Stimulated activated naive CD4-positive, alpha-beta T cell (primary cell): ENCODE data around the gene S100PBP.
A peak's percentile ranks its signal among the peaks of the same experiment; 100 is the strongest.

ENCODE experiments used
- DNase-seq, 6 experiments: peaks; one replicate each; lab custom pipeline; 2025; lab: John Stamatoyannopoulos, UW

Gene S100PBP

DNA sequence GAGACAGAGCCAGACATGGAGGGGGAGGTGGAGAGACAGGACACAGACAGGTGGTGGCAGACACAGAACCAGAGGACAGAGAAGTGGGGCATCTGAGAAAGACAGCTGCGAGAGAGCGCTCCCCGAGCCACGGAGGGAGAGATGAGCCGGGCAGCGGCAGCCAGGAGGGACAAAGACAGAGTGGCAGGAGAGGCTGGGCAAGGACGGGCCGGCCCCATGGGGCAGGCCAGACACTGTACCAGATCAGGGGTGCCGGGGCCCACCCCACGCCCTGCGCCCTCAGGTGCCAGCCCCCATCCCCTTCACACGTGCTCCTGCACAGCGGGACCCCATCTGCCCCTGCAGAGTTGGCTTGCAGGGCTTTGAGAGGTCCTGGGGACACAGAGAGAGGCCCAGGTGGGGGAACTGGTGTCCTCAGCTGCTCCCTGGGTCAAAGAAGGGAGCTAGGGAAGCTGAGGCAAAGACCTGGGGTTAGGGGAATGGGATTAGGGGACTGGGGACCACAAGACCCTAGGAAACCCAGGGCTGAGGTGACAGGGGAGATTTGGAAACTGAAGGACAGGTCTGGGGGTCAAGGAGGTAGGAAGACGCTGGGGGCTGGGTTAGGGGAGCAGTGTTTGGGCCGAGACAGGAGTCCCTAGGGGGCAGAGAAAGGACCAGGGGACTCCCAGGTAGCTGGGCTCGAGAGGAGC, 52.6 kb downstream of the S100PBP start:
- no peak for DNase-seq

DNA sequence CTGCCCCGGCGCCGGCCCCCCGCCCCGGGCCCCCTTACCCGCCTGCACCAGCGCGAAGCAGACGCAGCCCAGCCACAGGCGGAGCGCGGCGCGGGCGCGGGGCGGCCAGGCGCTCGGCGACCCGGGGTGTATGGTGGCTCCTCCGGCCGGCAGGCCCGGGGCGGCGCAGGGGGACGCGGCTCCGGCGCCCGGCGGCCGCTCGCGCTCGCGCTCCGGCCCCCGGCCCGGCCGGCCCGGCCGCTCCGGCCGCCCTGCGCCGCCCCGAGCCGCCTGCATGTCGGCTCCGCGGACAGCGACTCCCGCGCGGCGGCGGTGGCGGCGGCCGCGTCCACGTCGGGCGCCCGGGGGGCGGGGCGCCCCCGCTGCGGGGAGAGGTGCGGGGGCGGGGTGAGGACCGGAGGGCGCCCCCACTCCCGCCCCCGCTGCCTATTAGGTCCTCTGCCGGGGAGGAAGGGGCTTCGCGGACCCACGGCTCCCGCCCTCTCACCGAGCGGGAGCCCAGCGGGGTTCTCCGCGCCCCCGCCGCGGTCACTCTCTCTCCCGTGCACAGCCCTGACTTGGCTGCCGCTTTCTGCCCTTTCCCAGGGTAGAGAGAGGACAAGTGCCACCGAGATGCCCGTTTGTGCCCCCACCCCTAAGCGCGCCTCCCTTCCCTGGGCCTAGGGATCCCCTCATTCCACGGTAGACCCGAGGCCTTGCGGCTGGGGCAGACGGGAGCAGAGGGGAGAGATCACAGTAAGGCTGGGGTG, 53.3 kb downstream of the S100PBP start, which contains the start of gene FNDC5:
TSS of gene FNDC5 (minus strand) at position 298 of the 749 bp plus-strand sequence.
- DNase-seq = no peak

DNA sequence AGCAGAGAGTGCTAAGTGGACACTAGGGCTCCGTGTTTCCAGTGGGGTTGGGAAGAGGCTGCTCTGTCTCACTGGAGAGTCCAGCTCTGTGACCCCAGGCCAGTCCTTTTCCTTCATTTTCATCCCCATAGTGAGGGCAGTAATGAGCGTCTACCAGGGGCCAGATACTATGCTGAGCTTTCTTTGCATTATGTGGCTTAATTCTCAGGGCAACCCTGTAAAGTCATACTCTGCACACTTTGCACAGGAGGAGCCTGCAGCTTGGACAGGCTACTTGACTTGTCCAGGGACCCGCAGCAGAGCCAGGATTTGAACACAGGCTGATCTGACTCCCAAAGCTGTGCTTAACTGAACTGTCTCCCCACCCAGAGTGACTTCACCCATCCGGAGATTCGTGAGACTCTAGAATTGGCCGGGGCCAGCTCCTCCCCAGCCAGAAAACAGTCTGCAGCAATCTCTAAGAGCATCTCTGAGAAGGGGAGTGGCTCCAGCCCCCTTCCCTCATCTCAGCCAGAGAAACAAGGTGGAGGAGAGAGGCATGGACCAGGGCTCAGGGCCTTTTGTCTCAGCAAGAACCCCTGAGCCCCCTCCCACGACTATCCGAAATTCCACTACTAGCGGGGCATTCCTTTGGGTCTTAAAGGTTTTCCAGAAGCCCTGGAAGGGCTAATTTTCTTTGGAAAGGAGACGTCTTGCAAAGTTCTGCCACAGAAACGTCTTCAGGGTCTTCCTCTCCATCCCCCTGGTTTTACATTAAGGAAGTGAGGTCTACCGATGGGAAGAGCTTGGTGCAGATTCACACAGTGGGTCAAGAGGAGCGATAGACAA, 54.1 kb downstream of the S100PBP start:
- peak in 1 of 6 experiments; percentile 7 for DNase-seq

DNA sequence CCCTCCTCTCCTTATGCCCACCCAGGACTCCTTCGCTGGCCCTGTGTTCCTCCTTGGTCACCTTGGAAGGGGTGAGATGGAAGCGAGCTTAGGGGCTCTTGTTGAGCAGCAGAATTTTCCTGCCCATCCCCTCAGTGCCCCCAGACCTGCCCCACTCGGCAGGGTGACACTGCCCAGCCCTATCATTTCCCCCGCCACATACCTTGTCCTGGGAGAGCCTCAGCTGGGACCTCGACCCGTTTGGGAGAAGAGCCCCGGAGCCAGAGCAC, 54.7 kb downstream of the S100PBP start:
- no peak for DNase-seq

DNA sequence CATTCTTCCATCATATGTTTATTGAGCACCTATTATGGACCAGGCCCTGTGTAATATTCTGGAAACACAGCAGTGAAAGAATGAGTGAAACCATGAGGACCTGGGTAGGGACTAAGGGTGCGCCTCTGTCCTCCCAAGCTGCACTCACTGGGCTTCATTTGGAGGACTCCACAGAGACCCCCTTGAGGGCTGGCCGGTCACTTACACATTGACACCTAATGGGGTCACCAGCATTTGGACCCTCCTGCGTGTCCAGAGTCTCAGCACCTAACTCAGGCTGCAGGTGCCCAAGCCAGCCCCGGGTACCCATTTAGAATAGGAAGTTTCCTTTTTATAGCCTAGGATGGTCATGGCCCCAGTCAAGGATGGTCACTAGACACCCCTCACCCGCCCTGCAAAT, 56.0 kb downstream of the S100PBP start:
- no peak for DNase-seq

DNA sequence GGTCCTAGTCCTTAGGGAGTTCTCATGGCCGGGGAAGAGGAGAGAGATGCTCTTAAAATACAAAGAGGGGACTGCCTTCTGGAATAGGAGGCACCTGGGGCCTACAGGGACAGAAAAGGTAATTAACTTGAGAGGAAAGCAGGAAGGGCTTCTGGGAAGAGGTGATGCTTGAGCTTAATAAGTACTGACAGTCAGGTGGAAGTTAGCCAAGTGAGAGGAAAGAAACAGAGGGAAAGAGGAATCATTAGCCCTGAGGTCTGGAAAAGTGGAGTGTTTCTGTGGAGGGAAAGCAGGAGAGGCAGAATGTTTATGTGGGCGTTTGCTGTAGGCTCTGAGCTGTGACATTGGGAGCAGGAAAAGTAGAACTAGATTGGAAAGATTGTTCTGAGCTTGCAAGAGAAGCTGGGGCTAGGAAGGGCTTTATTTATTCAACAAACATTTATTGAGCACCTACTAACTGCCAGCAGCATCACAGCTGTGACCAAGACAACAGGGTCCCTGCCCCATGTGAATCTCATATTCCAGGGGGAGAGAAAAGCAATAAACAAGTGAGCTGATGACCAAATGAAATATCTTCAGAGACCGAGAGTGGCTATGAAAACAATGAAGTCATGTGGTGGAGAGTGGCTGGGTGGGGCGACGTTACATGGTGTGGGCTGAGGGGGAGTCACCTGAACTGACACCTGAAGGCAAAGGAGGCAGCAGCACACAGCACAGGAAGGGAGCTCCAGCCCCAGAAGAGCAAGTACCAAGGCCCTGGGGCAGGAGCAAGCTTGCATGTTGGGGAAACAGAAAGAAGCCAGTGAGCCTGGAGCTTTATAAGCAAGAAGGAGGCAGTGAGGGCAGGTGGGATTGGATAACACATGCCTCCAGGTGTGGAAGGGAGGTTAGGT, 57.7 kb downstream of the S100PBP start:
- no peak for DNase-seq

DNA sequence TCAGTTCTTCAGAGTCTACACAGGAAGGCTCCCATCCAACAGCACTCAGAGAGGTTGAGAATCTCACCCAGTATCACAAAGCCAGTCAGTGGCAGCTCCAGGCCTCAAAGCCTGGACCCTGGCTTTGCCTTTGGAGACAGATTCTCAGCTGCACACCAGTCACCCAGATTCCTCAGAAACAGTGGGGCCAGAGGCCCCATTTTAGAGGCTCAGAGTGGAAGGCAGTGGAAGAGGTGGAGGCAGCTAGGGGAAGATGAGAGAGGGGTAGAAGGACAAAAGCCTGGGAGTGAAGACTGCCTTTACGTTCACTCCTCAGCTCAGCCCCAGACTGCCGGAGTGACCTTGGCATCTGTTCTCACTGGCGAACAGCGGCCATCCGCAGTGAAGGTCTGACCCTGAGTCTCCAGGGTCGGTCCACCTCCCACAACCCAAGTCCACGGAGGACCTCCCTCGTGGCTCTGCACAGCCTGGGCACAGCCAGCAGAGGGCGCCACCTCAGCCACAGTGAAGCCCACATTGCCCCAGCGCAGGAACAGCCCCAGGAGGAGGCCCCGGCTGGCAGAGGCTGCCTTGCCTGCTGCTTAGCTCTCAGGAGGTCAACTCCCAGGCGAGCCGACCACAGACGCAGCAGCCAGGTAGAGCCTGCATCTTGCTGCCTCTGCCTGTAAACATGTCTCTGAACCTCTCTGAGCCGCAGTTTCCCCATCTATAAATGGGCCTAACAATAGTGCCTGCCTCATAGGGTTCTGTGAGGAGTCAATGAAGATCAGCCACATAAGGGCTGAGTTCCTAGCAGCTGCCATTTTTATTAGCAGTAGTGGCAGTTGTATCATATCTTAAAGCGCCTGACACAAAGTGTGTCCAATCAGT, 59.1 kb downstream of the S100PBP start:
- peak; percentile 12 to 46 (median 34) for DNase-seq

DNA sequence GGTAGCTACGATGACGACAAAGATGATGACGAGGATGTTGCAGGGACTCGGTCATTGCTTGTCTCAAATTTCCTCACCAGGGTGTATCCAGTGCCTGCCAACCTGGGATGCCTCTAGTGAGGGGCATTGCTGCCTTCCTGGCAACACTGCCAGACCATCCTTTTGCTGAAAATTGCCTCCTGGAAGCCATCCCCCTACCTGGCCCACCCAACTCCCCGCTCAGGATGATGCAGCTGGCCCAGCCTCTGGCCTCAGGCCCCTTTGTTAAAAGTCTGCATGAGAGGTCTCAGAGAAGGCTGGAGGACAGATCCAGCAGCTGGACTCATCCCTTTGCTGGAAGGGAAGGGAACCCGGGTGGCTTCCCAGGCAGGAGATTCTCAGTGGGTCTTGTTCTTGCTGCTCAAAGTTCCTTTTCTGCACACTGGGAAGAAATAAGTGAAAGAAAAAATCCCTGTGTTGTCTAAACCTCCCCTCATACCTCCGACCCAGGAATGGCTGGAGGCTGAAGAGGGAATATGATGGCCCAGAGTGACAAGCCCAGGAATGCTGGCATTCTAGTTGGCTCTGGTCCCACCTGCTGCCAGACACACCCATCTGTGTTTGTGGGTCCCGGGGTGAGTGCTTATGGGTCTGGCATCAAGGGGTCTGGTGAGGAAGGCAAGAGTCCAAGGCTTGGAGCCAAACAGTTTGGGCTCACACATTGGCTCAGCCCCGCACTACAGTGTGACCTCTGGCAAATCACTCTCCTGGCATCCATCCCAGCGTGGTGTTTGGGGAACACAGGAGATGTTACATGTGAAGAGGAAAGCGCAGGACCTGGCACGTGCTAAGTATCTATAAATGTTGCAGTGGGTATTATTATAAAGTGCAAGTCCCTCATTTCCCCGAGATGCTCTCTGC, 60.0 kb downstream of the S100PBP start:
- DNase-seq = no peak

DNA sequence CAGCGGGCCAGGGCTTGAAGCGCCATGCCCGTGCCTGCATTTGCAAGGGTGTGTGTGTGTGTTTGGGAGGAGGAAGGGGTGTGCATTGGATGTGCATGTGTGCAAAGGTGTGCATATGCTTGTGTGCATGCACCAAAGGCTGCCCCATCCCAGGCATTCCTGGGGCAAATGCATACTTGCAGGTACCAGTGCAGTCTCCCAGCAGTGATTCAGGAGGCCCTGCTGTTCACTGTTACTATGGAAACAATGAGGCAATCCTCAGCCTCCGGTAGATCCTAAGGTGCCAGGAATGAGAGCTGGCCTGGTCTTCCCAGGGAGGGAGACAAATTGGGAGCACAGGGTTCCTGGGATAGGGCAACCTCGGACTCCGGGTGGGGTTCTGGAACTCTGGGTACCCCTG, 60.7 kb downstream of the S100PBP start:
- no peak for DNase-seq

DNA sequence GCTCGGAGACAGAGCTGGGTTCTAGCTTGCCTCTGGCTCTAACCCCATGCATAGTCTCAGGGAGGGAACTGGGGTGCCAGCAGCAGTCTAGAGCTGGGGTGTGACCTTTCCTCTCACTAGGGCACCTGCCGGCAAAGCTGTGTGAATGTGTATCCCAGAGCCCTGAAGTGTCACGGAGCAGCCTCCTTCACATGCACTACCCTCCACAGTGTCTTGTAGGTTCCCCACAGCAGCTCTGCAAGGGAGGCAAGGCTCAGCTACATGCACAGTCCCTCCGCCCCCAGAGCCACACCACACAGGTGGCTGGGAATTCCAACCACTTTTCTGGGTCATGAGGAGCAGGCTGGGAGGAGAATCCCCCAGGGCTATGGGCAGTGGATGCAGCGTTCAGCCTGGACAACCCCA, 61.2 kb downstream of the S100PBP start:
- DNase-seq = no peak

DNA sequence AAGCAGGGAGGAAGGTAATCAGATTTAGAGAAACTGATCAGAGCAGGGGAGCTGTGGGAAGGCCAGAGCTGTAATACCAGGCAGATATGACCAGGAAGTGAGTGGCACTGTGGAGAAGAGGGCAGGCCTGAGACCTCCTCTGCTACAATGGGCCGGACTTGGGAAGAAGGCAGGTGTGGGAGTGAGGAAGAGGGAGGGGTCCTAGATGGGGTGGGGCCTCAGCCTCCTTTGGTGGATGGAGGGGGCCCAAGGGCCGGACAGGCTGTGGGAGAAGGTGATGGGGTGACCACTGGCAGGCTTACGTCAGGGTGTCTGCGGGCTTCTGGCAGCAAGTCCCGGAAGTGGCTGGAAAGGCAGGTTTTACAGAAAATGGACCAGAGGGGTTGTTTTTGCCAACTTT, 63.8 kb downstream of the S100PBP start:
- DNase-seq = no peak

DNA sequence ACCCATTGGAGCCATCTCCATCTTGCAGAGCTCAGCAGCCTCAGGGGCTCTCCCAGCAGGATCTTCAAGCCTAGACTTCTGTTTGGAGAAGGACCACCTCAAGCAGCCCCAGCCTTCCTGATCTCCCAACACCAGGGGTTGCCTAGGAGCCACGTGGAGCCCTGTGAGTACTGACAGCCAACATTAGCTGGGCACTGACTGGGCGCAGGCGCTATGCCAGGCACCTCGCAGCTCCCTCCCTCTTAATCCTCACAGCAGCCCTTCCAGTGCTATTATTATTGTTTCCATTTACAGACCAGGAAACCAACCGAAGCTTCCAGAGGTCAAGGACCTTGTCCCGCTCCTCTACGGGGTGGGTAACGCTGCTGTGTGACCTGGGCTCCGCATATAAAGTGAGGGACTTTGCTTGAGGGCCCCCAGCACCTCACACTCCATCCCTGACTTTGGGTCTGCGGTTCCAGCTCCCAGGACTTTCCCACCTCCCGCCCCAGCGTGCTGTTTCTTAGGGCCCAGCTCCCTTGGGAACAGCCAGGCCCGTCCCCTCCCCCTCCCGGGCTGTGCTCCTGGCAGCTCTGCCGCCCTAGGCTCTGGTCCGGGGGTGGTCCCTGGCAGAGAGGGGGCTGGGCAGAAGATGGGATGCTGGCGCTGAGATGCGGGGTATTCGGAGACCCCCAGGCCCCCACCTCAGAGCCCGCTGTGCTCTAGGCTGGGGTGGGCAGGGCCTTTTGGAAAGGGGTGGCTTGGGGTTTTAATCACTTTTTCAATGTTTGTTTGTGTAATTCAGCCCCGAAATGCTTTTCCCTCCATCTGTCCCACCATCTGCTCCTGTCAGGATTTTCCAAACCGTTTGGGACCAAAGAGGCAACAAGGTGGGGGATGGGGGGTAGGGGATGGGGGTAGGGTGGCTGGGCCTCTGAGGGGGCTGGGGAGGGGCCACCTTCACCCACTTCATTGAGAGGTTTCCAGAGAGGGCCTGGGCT, 64.7 kb downstream of the S100PBP start:
- no peak for DNase-seq

DNA sequence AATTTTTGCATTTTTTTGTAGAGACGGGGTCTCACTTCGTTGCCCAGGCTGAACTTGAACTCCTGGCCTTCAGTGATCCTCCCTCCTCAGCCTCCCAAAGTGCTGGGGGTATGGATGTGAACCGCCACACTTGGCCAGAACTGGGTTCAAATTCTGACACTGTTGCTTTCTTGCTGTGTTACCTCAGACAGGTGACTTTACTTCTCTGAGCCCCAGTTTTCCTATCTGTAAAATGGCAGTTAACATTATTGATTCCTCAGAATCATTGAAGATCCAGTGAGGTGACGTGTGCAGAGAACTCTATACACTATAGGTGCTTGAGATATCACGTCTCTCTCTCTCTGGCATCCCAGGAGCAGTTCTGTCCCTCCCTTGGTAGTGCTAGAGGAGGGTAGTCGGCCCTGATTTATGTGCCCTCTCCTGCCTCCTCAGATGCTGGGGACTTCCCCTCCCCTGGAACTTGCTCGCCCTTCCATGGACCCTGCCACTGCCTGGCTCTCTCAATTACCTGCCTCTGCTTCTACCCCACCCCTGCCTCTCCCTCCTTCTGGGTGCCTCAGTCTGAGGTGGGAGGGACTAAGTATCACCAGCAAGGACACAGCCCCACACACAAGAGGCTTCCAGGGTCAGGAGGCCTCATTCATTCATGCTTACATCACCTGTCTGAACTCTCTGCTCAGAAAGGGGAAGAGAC, 66.0 kb downstream of the S100PBP start:
- DNase-seq = no peak

DNA sequence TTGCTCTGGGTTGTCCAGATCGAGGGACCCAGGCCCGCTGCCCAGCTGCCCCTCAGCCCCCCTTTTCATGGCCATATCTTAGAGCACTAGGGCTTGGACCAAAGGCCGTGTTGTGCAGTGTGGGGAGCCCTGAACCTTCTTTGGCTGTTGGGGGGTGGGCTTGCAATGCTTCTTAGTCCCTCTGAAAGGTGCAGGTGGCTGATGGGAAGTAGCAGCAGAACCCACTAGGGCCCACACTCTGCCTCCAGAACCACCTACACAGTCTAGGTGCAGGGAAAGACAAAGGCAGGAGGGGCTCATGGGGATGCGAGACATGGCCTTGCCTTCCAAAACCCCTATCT, 66.5 kb downstream of the S100PBP start:
- DNase-seq = no peak

DNA sequence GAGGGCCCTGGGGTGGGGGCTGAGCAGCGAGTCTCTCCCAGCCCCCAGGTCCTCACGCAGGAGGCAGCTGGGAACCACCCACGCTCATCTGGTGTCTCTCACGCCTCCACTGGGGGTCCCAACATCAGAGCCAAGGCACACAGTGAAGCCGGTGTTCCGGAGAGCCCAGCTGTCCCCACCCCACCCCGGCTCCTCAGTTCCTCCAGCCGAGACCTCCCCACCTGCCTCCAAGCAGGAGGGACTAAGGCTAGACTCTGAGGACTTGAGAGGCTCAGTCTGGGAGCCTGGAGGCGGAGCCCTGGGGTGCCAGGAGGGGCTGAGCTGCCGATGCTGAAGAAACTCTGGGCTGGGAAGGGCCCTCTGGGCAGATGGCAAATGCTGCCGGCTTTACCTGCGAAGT, 67.3 kb downstream of the S100PBP start:
- no peak for DNase-seq

DNA sequence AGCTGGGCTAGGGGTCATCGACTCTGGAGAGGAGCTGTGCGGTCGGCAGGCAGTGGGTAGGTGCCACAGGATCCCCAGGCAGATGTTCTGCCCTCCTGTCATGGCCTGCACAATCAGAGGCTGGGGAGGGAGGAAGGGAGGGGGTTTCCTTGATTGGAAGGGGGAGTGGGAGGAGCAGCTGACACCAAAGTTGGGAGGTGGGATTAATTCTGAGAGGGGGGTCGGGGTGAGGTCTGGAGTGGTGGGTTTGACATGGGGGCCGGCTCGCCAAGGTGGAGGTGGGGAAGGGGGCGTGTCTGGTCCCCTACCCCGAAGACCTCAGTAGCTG, 68.2 kb downstream of the S100PBP start:
- DNase-seq = no peak

DNA sequence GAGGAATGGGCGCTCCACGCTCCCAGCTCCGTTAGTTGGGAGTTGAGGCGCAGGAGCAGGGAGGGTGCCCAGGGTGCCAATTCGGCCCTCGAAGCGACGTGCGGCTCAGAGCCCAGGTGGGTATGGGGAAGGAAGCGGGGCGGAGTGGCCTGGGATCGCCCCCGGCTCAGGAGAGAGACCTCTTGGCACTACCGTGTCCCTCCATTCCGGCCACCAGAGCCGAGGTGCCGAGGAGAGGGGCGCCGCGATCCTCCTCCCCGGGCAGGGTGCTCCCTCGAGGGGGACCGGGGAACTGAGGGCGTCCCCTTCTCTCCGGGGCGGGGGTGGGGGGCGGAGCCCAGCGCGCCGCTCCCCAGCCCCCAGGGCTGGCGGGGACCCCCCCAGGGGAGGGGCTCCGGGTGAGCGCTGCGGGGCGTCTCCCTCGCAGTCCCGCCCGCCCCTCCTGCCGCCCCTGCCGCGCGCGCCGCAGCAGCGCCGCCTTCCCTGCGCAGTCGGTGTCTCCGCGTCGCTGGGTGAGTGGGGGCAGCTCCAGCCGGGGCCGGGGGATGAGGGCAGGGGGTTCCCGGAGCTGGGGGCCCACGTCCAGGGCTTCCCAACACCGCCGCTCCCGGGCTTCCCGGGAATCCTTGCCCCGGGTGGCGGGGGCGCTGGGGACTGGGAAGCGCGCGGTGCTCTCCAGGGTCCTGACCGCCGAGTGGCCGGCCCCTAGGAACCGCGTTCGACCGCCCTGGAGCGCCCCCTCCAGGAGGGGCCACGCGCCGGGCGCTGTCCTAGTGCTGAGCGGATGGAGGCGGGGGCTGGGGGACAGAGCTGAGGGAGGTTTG, 68.8 kb downstream of the S100PBP start, which contains the start of gene HPCA:
TSS of gene HPCA (plus strand) at position 488 of the 824 bp plus-strand sequence. CDS start 2,408 bp downstream, outside the sequence.
- DNase-seq = peak in 2 of 6 experiments; percentile 4 to 12
